Sigmoid colon (tissue), 4 donors: Measurements from ENCODE around the gene SLC37A3.

Experiments
- POLR2A ChIP-seq, 2 donors: fragments of 450-650 bp; IDR thresholded peaks; one replicate each; pipeline ENCODE4 v1.6.1; 2016; ENCODE audit warnings: antibody characterized with exemption in 2 of 2, mild to moderate bottlenecking in 2 of 2, moderate library complexity in 2 of 2
- POLR2AphosphoS5 ChIP-seq, 4 donors: sonication (generic); formaldehyde crosslinking; IDR thresholded peaks; one replicate each; pipeline ENCODE4 v1.6.1; 2017; ENCODE audit warnings: antibody characterized with exemption in 4 of 4
- TF ChIP-seq, protein P1 (sequence below), 4 experiments: fragments of 450-650 bp in 3 of 4; fragments of 200-600 bp in 1 of 4; IDR thresholded peaks; one replicate each; pipeline ENCODE4 v1.5.1; 2016 to 2019; ENCODE audit warnings: antibody characterized with exemption in 4 of 4, mild to moderate bottlenecking in 3 of 4, moderate library complexity in 2 of 4

DNA sequence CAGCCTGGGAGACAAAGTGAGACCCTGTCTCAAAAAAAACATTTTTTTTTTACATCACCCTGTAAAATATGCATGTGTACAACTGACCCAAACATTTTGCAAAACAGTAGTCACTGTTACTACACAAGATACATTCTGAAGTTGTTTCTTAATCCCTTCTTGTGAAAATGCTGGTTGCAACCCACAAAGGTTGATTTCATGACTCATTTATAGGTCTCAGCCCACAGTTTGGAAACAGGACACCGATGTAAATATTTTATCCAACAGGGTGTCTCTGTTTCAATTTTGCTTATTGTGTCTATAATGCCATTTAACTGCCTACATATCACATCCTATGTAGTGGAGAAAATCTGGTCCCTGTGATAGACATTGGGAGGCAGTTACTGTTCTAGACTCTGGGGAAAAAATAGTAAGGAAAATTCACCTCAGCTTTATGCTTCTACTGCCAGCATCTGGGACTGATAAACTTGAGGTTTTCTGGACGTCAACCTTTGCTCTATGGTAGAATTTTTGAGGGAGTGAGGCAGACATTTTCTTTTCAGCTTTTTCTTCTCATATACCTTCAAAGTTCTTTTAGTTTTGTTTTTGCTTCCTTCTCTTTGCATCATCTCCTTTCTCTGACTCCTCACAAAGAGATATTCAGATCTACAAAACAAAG is 4.0 kb upstream of the SLC37A3 start:
- TF ChIP-seq, protein P1, sequence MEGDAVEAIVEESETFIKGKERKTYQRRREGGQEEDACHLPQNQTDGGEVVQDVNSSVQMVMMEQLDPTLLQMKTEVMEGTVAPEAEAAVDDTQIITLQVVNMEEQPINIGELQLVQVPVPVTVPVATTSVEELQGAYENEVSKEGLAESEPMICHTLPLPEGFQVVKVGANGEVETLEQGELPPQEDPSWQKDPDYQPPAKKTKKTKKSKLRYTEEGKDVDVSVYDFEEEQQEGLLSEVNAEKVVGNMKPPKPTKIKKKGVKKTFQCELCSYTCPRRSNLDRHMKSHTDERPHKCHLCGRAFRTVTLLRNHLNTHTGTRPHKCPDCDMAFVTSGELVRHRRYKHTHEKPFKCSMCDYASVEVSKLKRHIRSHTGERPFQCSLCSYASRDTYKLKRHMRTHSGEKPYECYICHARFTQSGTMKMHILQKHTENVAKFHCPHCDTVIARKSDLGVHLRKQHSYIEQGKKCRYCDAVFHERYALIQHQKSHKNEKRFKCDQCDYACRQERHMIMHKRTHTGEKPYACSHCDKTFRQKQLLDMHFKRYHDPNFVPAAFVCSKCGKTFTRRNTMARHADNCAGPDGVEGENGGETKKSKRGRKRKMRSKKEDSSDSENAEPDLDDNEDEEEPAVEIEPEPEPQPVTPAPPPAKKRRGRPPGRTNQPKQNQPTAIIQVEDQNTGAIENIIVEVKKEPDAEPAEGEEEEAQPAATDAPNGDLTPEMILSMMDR (IDR thresholded peaks at IDR 0.05), result no peak
- no peak for TF ChIP-seq POLR2A (IDR thresholded peaks at IDR 0.05)
- no peak for TF ChIP-seq POLR2AphosphoS5 (IDR thresholded peaks at IDR 0.05)
